GM23338 (cell line): ENCODE measurements around the gene PER1. TPM values are rescaled to one million over a fixed set of nuclear protein-coding genes. Genes with fewer than 3 reads are reported as not detected.

Experiments used
- ATAC-seq: fragments of 200-7000 bp; cut with Tn5 transposase; 3 replicates; pipeline ENCODE4 v1.9.1; 2020
- DNase-seq: peaks from one replicate; pipeline ENCODE4 v3.0.0-alpha.2; 2015; ENCODE audit warnings: low spot score
- H2AFZ ChIP-seq: fragments of 200-600 bp; sonication (generic); 2 replicates; pipeline ENCODE4 v1.8.0; 2016; ENCODE audit warnings: antibody characterized with exemption, mild to moderate bottlenecking, moderate library complexity
- H3F3A ChIP-seq: fragments of 200-600 bp; sonication (generic); replicated peaks from 2 replicates; pipeline ENCODE4 v1.8.0; 2017; ENCODE audit warnings: antibody characterized with exemption, mixed run types, low read depth
- H3K27ac ChIP-seq: fragments of 200-600 bp; sonication (generic); 2 replicates; pipeline ENCODE4 v1.6.1; 2016; ENCODE audit warnings: low read depth
- H3K27me3 ChIP-seq: fragments of 200-600 bp; sonication (generic); 2 replicates; pipeline ENCODE4 v1.8.0; 2016; ENCODE audit warnings: mild to moderate bottlenecking, mixed run types, moderate library complexity; ENCODE audit not compliant: insufficient read depth
- H3K36me3 ChIP-seq: fragments of 200-600 bp; sonication (generic); 2 replicates; pipeline ENCODE4 v1.8.0; 2016; ENCODE audit warnings: mild to moderate bottlenecking; ENCODE audit not compliant: insufficient read depth
- H3K4me1 ChIP-seq: fragments of 200-600 bp; sonication (generic); 2 replicates; pipeline ENCODE4 v1.8.0; 2016; ENCODE audit warnings: mild to moderate bottlenecking, moderate library complexity; ENCODE audit not compliant: insufficient read depth
- H3K4me2 ChIP-seq: fragments of 200-600 bp; sonication (generic); 2 replicates; pipeline ENCODE4 v1.7.1; 2017; ENCODE audit warnings: mixed run types
- H3K4me3 ChIP-seq: fragments of 200-600 bp; sonication (generic); 2 replicates; pipeline ENCODE4 v1.6.1; 2016; ENCODE audit warnings: mixed run types
- H3K79me2 ChIP-seq: fragments of 200-600 bp; sonication (generic); replicated peaks from 2 replicates; pipeline ENCODE4 v1.8.0; 2017; ENCODE audit warnings: mild to moderate bottlenecking; ENCODE audit not compliant: insufficient read depth
- H3K9me2 ChIP-seq: fragments of 200-600 bp; sonication (generic); 2 replicates; pipeline ENCODE4 v1.8.0; 2017; ENCODE audit not compliant: insufficient read depth
- H4K20me1 ChIP-seq: fragments of 200-600 bp; sonication (generic); replicated peaks from 2 replicates; pipeline ENCODE4 v1.8.0; 2017; ENCODE audit warnings: mild to moderate bottlenecking; ENCODE audit not compliant: insufficient read depth
- H3K27ac Mint-ChIP-seq: 2 replicates; pipeline ENCODE4 v1.8.0; 2020; ENCODE audit warnings: inconsistent platforms, mild to moderate bottlenecking, moderate library complexity, mixed read lengths
- H3K27me3 Mint-ChIP-seq: 3 replicates; pipeline ENCODE4 v1.8.0; 2022; ENCODE audit warnings: low read depth, mild to moderate bottlenecking, moderate library complexity, mixed read lengths, inconsistent platforms; ENCODE audit not compliant: insufficient read depth, poor library complexity
- H3K36me3 Mint-ChIP-seq: 3 replicates; pipeline ENCODE4 v1.8.0; 2021; ENCODE audit warnings: low read depth, mild to moderate bottlenecking, inconsistent platforms, moderate library complexity, mixed read lengths
- H3K4me1 Mint-ChIP-seq: 3 replicates; pipeline ENCODE4 v1.8.0; 2020; ENCODE audit warnings: mild to moderate bottlenecking, inconsistent platforms, mixed read lengths
- H3K4me3 Mint-ChIP-seq: 3 replicates; pipeline ENCODE4 v1.8.0; 2021; ENCODE audit warnings: moderate library complexity, mild to moderate bottlenecking, inconsistent platforms, mixed read lengths
- H3K9me3 Mint-ChIP-seq: 3 replicates; pipeline ENCODE4 v1.8.0; 2020; ENCODE audit warnings: moderate library complexity, mild to moderate bottlenecking, inconsistent platforms, mixed read lengths
- CREB1 ChIP-seq: fragments of 250-450 bp; sonication (Bioruptor Pico); IDR thresholded peaks from 2 replicates; pipeline ENCODE4 v1.5.0; 2020; ENCODE audit warnings: low read depth, mild to moderate bottlenecking, moderate library complexity
- EZH2 ChIP-seq: fragments of 200-600 bp; sonication (generic); IDR thresholded peaks from one replicate; pipeline ENCODE4 v1.8.0; 2017; ENCODE audit warnings: antibody characterized with exemption, mild to moderate bottlenecking, low read depth; ENCODE audit not compliant: unreplicated experiment
- EZH2phosphoT487 ChIP-seq: fragments of 200-600 bp; sonication (generic); IDR thresholded peaks from one replicate; pipeline ENCODE4 v1.8.1; 2018; ENCODE audit warnings: antibody characterized with exemption; ENCODE audit not compliant: unreplicated experiment
- JUNB ChIP-seq: IDR thresholded peaks from one replicate; pipeline ENCODE4 v1.6.1; 2016; ENCODE audit warnings: antibody characterized with exemption; ENCODE audit not compliant: unreplicated experiment
- NANOG ChIP-seq: IDR thresholded peaks from 2 replicates; pipeline ENCODE4 v1.6.1; 2016; ENCODE audit warnings: antibody characterized with exemption, borderline replicate concordance
- POLR2AphosphoS5 ChIP-seq: IDR thresholded peaks from 2 replicates; pipeline ENCODE4 v1.6.1; 2016; ENCODE audit warnings: antibody characterized with exemption, low read depth
- STAT1 ChIP-seq: IDR thresholded peaks from one replicate; pipeline ENCODE4 v1.6.1; 2016; ENCODE audit warnings: antibody characterized with exemption; ENCODE audit not compliant: unreplicated experiment
- ZNF114 ChIP-seq: fragments of 250-450 bp; sonication (Bioruptor Pico); IDR thresholded peaks from 2 replicates; pipeline ENCODE4 v1.5.0; 2020; ENCODE audit warnings: mild to moderate bottlenecking, moderate library complexity
- ZNF331 ChIP-seq: fragments of 250-450 bp; sonication (Bioruptor Pico); IDR thresholded peaks from 2 replicates; pipeline ENCODE4 v1.5.0; 2020; ENCODE audit warnings: low read depth, mild to moderate bottlenecking, moderate library complexity
- polyA plus RNA-seq: library from polyadenylated mRNA; unstranded; fragments of >200 nt; fragmentation: Nextera tagmentation; extraction: Ambion mirVana; gene quantifications from 2 replicates; pipeline ENCODE4 v1.2.1, GENCODE V29; 2016
- total RNA-seq: library from RNA; depleted of rRNA; stranded (reverse); fragments of >200 nt; shearing (Covaris generic); gene quantifications from 2 replicates; pipeline ENCODE4 v1.2.3, GENCODE V29; 2014
- TF ChIP-seq, protein P1 (sequence below): IDR thresholded peaks from one replicate; pipeline ENCODE4 v1.6.1; 2018; ENCODE audit warnings: antibody characterized with exemption; ENCODE audit not compliant: unreplicated experiment
- TF ChIP-seq, protein P2 (sequence below): IDR thresholded peaks from 2 replicates; pipeline ENCODE4 v1.6.1; 2016; ENCODE audit warnings: antibody characterized with exemption
- TF ChIP-seq, protein P3 (sequence below), 2 experiments: fragments of 200-600 bp in 1 of 2; sonication (generic) in 1 of 2; conservative IDR thresholded peaks; 2 replicates each; pipeline versions ENCODE4 v1.5.1 to v1.6.1; 2016 to 2017; ENCODE audit warnings: antibody characterized with exemption in 2 of 2, low read depth in 2 of 2, mild to moderate bottlenecking in 2 of 2, moderate library complexity in 1 of 2
- TF ChIP-seq, protein P4 (sequence below): fragments of 250-450 bp; sonication (Bioruptor Pico); IDR thresholded peaks from 2 replicates; pipeline ENCODE4 v1.5.0; 2020; ENCODE audit warnings: mild to moderate bottlenecking, moderate library complexity

PER1 gene
- total and polyA plus RNA-seq, 2 experiments from 2014 or later, result 12.2 to 36.1 TPM

DNA sequence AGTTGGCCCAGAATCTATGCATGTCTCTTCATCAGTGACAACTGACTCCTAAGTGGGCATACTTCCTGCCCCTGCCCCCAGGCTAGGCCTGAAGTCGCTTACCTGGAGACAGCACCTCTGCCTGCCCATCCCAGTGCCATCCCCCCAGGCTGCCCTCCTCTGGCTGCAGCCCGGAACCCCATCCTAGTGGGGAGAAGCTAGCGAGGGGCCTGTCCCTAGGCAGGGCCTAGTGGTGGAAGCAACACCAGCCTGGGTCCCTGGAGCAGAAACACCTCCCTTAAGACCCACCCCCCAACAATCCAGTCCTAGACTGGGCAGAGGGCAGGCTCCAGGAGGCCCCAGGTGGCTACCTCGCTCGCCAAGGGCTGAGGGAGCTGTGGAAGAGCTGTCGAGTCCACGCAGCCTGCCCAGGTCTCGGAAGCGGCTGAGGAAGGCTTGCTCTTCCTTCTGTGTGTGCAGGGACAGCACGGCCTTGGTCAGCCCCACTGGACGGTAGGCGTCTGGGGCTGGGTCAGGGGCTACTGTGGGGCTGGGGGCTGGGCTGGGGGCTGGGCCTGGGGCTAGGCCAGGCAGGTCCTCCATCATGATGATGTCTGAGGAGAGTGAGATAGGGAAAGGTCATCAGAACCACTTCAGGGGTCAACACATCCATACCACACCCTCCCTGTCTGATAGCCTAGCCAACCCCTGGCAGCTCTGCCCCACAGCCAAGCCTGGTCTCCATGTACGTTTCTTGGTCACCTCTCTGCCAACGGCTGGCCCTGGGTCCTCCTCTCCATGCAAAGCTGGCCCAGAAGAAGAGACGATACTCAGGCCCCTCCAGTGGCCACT, 7.6 kb downstream of the PER1 start:
- Histone ChIP-seq H3K27ac (no peak overlapping the region), H3F3A (peaks cover 12% of the 10 kb centered on the region), H3K4me1 (no peaks in the 10 kb centered on the region), H3K27me3 (no peaks in the 10 kb centered on the region), H3K9me2 (no peaks in the 10 kb centered on the region), H3K4me2 (no peak overlapping the region), H4K20me1 (no peaks in the 10 kb centered on the region), H3K4me3 (no peak overlapping the region), H3K79me2 (no peaks in the 10 kb centered on the region), H2AFZ (no peak overlapping the region), H3K36me3 (peaks cover 7% of the 10 kb centered on the region; the same call in 1 of the 2 replicates)
- DNase-seq, result no peak
- Mint-ChIP-seq H3K4me3 (no peak overlapping the region), H3K27me3 (peaks cover 7% of the 10 kb centered on the region), H3K27ac (no peak overlapping the region), H3K4me1 (no peaks in the 10 kb centered on the region), H3K9me3 (no peaks in the 10 kb centered on the region), H3K36me3 (peaks cover 52% of the 10 kb centered on the region)
- TF ChIP-seq JUNB, result no peak
- no peak for TF ChIP-seq ZNF114 (CRISPR knock-in tag)
- no peak for TF ChIP-seq EZH2
- no peak for TF ChIP-seq EZH2phosphoT487
- TF ChIP-seq, protein P1, sequence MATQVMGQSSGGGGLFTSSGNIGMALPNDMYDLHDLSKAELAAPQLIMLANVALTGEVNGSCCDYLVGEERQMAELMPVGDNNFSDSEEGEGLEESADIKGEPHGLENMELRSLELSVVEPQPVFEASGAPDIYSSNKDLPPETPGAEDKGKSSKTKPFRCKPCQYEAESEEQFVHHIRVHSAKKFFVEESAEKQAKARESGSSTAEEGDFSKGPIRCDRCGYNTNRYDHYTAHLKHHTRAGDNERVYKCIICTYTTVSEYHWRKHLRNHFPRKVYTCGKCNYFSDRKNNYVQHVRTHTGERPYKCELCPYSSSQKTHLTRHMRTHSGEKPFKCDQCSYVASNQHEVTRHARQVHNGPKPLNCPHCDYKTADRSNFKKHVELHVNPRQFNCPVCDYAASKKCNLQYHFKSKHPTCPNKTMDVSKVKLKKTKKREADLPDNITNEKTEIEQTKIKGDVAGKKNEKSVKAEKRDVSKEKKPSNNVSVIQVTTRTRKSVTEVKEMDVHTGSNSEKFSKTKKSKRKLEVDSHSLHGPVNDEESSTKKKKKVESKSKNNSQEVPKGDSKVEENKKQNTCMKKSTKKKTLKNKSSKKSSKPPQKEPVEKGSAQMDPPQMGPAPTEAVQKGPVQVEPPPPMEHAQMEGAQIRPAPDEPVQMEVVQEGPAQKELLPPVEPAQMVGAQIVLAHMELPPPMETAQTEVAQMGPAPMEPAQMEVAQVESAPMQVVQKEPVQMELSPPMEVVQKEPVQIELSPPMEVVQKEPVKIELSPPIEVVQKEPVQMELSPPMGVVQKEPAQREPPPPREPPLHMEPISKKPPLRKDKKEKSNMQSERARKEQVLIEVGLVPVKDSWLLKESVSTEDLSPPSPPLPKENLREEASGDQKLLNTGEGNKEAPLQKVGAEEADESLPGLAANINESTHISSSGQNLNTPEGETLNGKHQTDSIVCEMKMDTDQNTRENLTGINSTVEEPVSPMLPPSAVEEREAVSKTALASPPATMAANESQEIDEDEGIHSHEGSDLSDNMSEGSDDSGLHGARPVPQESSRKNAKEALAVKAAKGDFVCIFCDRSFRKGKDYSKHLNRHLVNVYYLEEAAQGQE, result no peak
- TF ChIP-seq, protein P2, sequence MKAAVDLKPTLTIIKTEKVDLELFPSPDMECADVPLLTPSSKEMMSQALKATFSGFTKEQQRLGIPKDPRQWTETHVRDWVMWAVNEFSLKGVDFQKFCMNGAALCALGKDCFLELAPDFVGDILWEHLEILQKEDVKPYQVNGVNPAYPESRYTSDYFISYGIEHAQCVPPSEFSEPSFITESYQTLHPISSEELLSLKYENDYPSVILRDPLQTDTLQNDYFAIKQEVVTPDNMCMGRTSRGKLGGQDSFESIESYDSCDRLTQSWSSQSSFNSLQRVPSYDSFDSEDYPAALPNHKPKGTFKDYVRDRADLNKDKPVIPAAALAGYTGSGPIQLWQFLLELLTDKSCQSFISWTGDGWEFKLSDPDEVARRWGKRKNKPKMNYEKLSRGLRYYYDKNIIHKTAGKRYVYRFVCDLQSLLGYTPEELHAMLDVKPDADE, result no peak
- no peak for TF ChIP-seq ZNF331 (CRISPR knock-in tag)
- TF ChIP-seq CREB1, result no peak
- TF ChIP-seq NANOG, result no peak
- TF ChIP-seq STAT1, result no peak
- no peak for TF ChIP-seq POLR2AphosphoS5
- TF ChIP-seq, protein P3, sequence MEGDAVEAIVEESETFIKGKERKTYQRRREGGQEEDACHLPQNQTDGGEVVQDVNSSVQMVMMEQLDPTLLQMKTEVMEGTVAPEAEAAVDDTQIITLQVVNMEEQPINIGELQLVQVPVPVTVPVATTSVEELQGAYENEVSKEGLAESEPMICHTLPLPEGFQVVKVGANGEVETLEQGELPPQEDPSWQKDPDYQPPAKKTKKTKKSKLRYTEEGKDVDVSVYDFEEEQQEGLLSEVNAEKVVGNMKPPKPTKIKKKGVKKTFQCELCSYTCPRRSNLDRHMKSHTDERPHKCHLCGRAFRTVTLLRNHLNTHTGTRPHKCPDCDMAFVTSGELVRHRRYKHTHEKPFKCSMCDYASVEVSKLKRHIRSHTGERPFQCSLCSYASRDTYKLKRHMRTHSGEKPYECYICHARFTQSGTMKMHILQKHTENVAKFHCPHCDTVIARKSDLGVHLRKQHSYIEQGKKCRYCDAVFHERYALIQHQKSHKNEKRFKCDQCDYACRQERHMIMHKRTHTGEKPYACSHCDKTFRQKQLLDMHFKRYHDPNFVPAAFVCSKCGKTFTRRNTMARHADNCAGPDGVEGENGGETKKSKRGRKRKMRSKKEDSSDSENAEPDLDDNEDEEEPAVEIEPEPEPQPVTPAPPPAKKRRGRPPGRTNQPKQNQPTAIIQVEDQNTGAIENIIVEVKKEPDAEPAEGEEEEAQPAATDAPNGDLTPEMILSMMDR (conservative IDR thresholded peaks at IDR 0.05; ENCODE audit: low read depth in 2 of 2), result no peak
- TF ChIP-seq, protein P4, sequence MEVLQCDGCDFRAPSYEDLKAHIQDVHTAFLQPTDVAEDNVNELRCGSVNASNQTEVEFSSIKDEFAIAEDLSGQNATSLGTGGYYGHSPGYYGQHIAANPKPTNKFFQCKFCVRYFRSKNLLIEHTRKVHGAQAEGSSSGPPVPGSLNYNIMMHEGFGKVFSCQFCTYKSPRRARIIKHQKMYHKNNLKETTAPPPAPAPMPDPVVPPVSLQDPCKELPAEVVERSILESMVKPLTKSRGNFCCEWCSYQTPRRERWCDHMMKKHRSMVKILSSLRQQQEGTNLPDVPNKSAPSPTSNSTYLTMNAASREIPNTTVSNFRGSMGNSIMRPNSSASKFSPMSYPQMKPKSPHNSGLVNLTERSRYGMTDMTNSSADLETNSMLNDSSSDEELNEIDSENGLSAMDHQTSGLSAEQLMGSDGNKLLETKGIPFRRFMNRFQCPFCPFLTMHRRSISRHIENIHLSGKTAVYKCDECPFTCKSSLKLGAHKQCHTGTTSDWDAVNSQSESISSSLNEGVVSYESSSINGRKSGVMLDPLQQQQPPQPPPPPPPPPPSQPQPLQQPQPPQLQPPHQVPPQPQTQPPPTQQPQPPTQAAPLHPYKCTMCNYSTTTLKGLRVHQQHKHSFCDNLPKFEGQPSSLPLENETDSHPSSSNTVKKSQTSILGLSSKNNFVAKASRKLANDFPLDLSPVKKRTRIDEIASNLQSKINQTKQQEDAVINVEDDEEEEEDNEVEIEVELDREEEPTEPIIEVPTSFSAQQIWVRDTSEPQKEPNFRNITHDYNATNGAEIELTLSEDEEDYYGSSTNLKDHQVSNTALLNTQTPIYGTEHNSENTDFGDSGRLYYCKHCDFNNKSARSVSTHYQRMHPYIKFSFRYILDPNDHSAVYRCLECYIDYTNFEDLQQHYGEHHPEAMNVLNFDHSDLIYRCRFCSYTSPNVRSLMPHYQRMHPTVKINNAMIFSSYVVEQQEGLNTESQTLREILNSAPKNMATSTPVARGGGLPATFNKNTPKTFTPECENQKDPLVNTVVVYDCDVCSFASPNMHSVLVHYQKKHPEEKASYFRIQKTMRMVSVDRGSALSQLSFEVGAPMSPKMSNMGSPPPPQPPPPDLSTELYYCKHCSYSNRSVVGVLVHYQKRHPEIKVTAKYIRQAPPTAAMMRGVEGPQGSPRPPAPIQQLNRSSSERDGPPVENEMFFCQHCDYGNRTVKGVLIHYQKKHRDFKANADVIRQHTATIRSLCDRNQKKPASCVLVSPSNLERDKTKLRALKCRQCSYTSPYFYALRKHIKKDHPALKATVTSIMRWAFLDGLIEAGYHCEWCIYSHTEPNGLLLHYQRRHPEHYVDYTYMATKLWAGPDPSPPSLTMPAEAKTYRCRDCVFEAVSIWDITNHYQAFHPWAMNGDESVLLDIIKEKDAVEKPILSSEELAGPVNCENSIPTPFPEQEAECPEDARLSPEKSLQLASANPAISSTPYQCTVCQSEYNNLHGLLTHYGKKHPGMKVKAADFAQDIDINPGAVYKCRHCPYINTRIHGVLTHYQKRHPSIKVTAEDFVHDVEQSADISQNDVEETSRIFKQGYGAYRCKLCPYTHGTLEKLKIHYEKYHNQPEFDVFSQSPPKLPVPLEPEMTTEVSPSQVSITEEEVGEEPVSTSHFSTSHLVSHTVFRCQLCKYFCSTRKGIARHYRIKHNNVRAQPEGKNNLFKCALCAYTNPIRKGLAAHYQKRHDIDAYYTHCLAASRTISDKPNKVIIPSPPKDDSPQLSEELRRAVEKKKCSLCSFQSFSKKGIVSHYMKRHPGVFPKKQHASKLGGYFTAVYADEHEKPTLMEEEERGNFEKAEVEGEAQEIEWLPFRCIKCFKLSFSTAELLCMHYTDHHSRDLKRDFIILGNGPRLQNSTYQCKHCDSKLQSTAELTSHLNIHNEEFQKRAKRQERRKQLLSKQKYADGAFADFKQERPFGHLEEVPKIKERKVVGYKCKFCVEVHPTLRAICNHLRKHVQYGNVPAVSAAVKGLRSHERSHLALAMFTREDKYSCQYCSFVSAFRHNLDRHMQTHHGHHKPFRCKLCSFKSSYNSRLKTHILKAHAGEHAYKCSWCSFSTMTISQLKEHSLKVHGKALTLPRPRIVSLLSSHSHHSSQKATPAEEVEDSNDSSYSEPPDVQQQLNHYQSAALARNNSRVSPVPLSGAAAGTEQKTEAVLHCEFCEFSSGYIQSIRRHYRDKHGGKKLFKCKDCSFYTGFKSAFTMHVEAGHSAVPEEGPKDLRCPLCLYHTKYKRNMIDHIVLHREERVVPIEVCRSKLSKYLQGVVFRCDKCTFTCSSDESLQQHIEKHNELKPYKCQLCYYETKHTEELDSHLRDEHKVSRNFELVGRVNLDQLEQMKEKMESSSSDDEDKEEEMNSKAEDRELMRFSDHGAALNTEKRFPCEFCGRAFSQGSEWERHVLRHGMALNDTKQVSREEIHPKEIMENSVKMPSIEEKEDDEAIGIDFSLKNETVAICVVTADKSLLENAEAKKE, result no peak
- ATAC-seq, result no peak
